GM19043 (cell line): ENCODE measurements around the gene FNDC10.

ENCODE experiments used
- ATAC-seq: cut with Tn5 transposase; IDR thresholded peaks from one replicate; pipeline ENCODE4 v1.9.1; 2021; ENCODE audit warnings: low read depth; ENCODE audit not compliant: unreplicated experiment

Gene FNDC10

GRCh38 chr1:1551524-1552262 is 48.2 kb downstream of the FNDC10 start:
- no peak for ATAC-seq

- no peak for ATAC-seq
Observed at GRCh38 chr1:1550591-1551432, 49.1 kb downstream of the FNDC10 start.

GRCh38 chr1:1550087-1550486 is 49.8 kb downstream of the FNDC10 start:
- no peak for ATAC-seq

- ATAC-seq = no peak
Observed at GRCh38 chr1:1548591-1548990, 51.3 kb downstream of the FNDC10 start.
